Measurements from ENCODE around the gene ACAP3. TPM values are rescaled to one million over a fixed set of nuclear protein-coding genes. Genes with fewer than 3 reads are reported as not detected.

Gene ACAP3
- total and polyA plus RNA-seq, 2 donors (not counting 3 experiments of a cell fraction or from before 2014, with no cell fraction given), result 27.8 to 39.0 TPM

GRCh38 chr1:1321477-1321876 lies 13.7 kb upstream of the ACAP3 start:
- Histone ChIP-seq H3K4me1 (ENCODE audit: control insufficient read depth, extremely low read depth, insufficient read depth, low read length) (peaks cover 13% of the 10 kb centered on the region), H3K4me3 (replicated peaks in 1 of 3; ENCODE audit: insufficient read depth in 1 of 3, low read depth in 1 of 3, low read length in 3 of 3) (no peak overlapping the region), H3K9me1 (replicated peaks; ENCODE audit: control insufficient read depth, extremely low read depth, insufficient read depth, low read length) (no peaks in the 10 kb centered on the region), H3K9ac (replicated peaks; ENCODE audit: extremely low read depth, insufficient read depth, low read length) (no peak overlapping the region), H2AFZ (ENCODE audit: low read depth, low read length) (no peak overlapping the region), H3K27ac (ENCODE audit: insufficient read depth, low read depth, low read length) (no peak overlapping the region), H3K27me3 (ENCODE audit: control insufficient read depth in 2 of 2, insufficient read depth in 2 of 2, low read length in 2 of 2) (no peaks in the 10 kb centered on the region), H3K79me2 (ENCODE audit: control insufficient read depth, insufficient read depth, low read length) (peaks cover 54% of the 10 kb centered on the region), H3K36me3 (ENCODE audit: control insufficient read depth in 2 of 2, extremely low read depth in 1 of 2, insufficient read depth in 2 of 2, low read length in 2 of 2) (peaks cover 0 to 7% of the 10 kb centered on the region in 2 experiments), H4K20me1 (replicated peaks; ENCODE audit: control insufficient read depth, extremely low read depth, insufficient read depth, low read length) (peaks cover 5% of the 10 kb centered on the region), H3K4me2 (ENCODE audit: insufficient read depth, low read length) (no peak overlapping the region), H3K9me3 (replicated peaks; ENCODE audit: control insufficient read depth, insufficient read depth, low read length) (no peaks in the 10 kb centered on the region)
- ChIA-PET CTCF (interaction anchor here (0.6 kb wide), 1 partner anchor 130 kb away, joined by 3 read pairs; no protein-coding TSS in a partner anchor), POLR2A (no interaction called here)
- BruUV-seq (replicated peaks), result no TSS peak
- intact Hi-C loops (cut with micrococcal nuclease) (no loop called here), dilution Hi-C loops (cut with MboI; ENCODE audit: extremely low pct_ligation_motif_present, low sequenced_read_pairs) (no loop called here)
- no peak for DNase-seq (ENCODE audit: low read depth, low spot score)
- FAIRE-seq, result no peak
- TF ChIP-seq FOS (IDR thresholded peaks at IDR 0.05; ENCODE audit: borderline replicate concordance, insufficient read depth, low read length) (no peak), GATA2 (IDR thresholded peaks at IDR 0.05; ENCODE audit: insufficient read depth, insufficient read length, low read depth, low read length) (no peak), JUN (IDR thresholded peaks at IDR 0.05; ENCODE audit: borderline replicate concordance, insufficient read depth, insufficient read length, low read depth) (no peak), CTCF (IDR thresholded peaks at IDR 0.05; ENCODE audit: extremely low read depth in 1 of 2, insufficient read depth in 1 of 2, low read depth in 1 of 2, low read length in 2 of 2) (no peak), MYC (IDR thresholded peaks at IDR 0.05; ENCODE audit: low read depth, low read length) (no peak), POLR2AphosphoS5 (IDR thresholded peaks at IDR 0.05; ENCODE audit: insufficient read depth, low read depth, low read length) (no peak), MAX (IDR thresholded peaks at IDR 0.05; ENCODE audit: insufficient read depth, insufficient read length) (no peak), POLR2A (IDR thresholded peaks at IDR 0.05; ENCODE audit: low read depth, low read length) (no peak), EZH2 (IDR thresholded peaks at IDR 0.05; ENCODE audit: borderline replicate concordance, low read depth, low read length, severe bottlenecking) (no peak)

All from endothelial cell of umbilical vein (primary cell).